Keratinocyte (primary cell): ENCODE results near the gene PPARD. TPM values are rescaled to one million over a fixed set of nuclear protein-coding genes. Genes with fewer than 3 reads are reported as not detected.
A peak's percentile ranks its signal among the peaks of the same experiment; 100 is the strongest.

Source experiments
- DNase-seq: peaks from one replicate; pipeline ENCODE4 v3.0.0-alpha.2; 2011; ENCODE audit warnings: low read depth, missing footprints, low spot score
- FAIRE-seq: peaks from 2 replicates; lab custom pipeline; 2011; peaks lifted over from hg19 to GRCh38; lab: Jason Lieb, UNC
- H2AFZ ChIP-seq: 2 replicates; pipeline ENCODE4 v1.6.0; 2012; ENCODE audit warnings: low read length, control low read depth, inconsistent platforms; ENCODE audit not compliant: control insufficient read depth
- H3K27ac ChIP-seq: 2 replicates; pipeline ENCODE4 v1.5.1; 2011; ENCODE audit warnings: low read length; ENCODE audit not compliant: control insufficient read depth, insufficient read depth
- H3K27me3 ChIP-seq: 3 replicates; pipeline ENCODE4 v1.6.0; 2011; ENCODE audit warnings: low read length; ENCODE audit not compliant: control insufficient read depth, insufficient read depth; ENCODE audit errors: extremely low read depth
- H3K36me3 ChIP-seq, 2 experiments: 2 replicates in 1 of 2; 3 replicates in 1 of 2; pipeline ENCODE4 v1.5.1; 2011; ENCODE audit warnings: low read length in 2 of 2, mild to moderate bottlenecking in 1 of 2; ENCODE audit not compliant: control insufficient read depth in 2 of 2, insufficient read depth in 2 of 2; ENCODE audit errors: extremely low read depth in 1 of 2
- H3K4me1 ChIP-seq: 3 replicates; pipeline ENCODE4 v1.5.1; 2011; ENCODE audit warnings: low read length; ENCODE audit not compliant: control insufficient read depth, insufficient read depth; ENCODE audit errors: extremely low read depth
- H3K4me2 ChIP-seq: 3 replicates; pipeline ENCODE4 v1.6.0; 2011; ENCODE audit warnings: low read depth, low read length; ENCODE audit not compliant: control insufficient read depth, insufficient read depth; ENCODE audit errors: extremely low read depth
- H3K4me3 ChIP-seq, 3 experiments: fragments of 200-600 bp in 1 of 3; sonication (generic) in 1 of 3; 2 replicates in 2 of 3; 3 replicates in 1 of 3; pipeline ENCODE4 v1.5.1; 2011 to 2016; ENCODE audit warnings: low read length in 3 of 3, mild to moderate bottlenecking in 3 of 3, control low read depth in 2 of 3, inconsistent platforms in 1 of 3, low read depth in 1 of 3, mixed read lengths in 1 of 3, mixed run types in 1 of 3, moderate library complexity in 1 of 3; ENCODE audit not compliant: control insufficient read depth in 2 of 3, insufficient read depth in 2 of 3; ENCODE audit errors: extremely low read depth in 1 of 3
- H3K79me2 ChIP-seq: 2 replicates; pipeline ENCODE4 v1.6.0; 2012; ENCODE audit warnings: low read length; ENCODE audit not compliant: control insufficient read depth, insufficient read depth
- H3K9ac ChIP-seq: 3 replicates; pipeline ENCODE4 v1.6.0; 2011; ENCODE audit warnings: low read length; ENCODE audit not compliant: control insufficient read depth, insufficient read depth; ENCODE audit errors: extremely low read depth
- H3K9me1 ChIP-seq: 3 replicates; pipeline ENCODE4 v1.6.0; 2011; ENCODE audit warnings: low read length; ENCODE audit not compliant: control insufficient read depth, insufficient read depth; ENCODE audit errors: extremely low read depth
- H3K9me3 ChIP-seq: 2 replicates; pipeline ENCODE4 v1.5.1; 2012; ENCODE audit warnings: low read depth, low read length; ENCODE audit not compliant: control insufficient read depth
- H4K20me1 ChIP-seq: 3 replicates; pipeline ENCODE4 v1.6.0; 2011; ENCODE audit warnings: low read length; ENCODE audit not compliant: control insufficient read depth, insufficient read depth; ENCODE audit errors: extremely low read depth
- EZH2 ChIP-seq: IDR thresholded peaks from one replicate; pipeline ENCODE4 v1.6.1; 2012; ENCODE audit warnings: inconsistent platforms, mild to moderate bottlenecking, low read length, moderate library complexity
- dilution Hi-C: fragments of 300-500 bp; cut with MboI; formaldehyde crosslinking; loops from one replicate; pipeline ENCODE4 v1.7.0; 2020; ENCODE audit warnings: low sequenced_read_pairs; ENCODE audit not compliant: extremely low pct_ligation_motif_present
- polyA plus RNA-seq, 5 experiments: library from polyadenylated mRNA; depleted of rRNA in 3 of 5; stranded (reverse) in 3 of 5; stranded (forward) in 1 of 5; unstranded in 1 of 5; fragments of >200 nt; gene quantifications; 1 replicate in 1 of 5; 2 replicates in 3 of 5; 3 replicates in 1 of 5; pipeline versions ENCODE4 v1.2.1 to v1.2.3, GENCODE V29; 2011 to 2012; ENCODE audit warnings: missing spikeins in 2 of 5, low read depth in 1 of 5, low replicate concordance in 1 of 5
- TF ChIP-seq, protein P1 (sequence below), 3 experiments: IDR thresholded peaks in 1 of 3; conservative IDR thresholded peaks in 1 of 3; optimal IDR thresholded peaks in 1 of 3; 2 replicates in 2 of 3; 3 replicates in 1 of 3; pipeline versions ENCODE3 to v1.5.1; 2011; ENCODE audit warnings: low read length in 3 of 3, mild to moderate bottlenecking in 3 of 3, moderate library complexity in 2 of 3, control low read depth in 1 of 3, inconsistent platforms in 1 of 3; ENCODE audit not compliant: insufficient read depth in 2 of 3; ENCODE audit errors: extremely low read depth in 1 of 3

The PPARD gene
- polyA plus RNA-seq, 1 donor (not counting 4 experiments of a cell fraction or from before 2014, with no cell fraction given), result 15.1 TPM

DNA sequence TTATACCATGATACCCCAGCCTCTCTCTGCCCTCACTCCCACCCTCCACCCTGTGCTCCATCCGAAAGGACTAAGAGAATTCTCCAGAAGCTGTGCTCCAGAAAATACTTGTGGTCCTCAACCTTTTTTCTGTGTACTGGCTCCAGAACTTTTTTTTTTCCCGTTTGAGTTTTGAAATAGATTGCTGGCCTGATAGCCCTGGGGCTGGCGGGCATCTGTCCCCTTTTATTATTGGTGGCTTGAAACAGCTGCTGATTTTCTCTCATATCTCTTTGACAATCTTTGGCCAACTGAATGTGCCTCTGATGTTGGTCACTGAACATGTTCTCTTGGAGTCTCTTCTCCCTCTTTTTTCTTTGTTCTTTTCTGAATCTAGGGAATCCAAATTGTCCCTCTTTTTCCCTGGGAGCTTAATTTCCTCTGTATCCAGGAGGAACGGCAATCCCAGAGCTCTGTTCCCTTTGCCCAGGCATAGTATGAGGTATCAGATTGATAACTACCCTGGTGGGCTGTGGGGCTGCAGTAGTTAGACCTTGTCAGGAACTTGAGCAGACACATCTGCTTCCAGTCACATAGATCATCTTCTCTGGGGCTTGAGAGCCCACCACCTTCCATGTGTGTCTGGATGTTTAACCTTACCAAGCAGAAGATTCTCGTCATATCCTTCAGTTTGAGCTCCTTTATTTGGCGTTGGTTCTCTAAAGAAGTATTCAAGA, 1.6 kb downstream of the PPARD start:
- TF ChIP-seq, protein P1, sequence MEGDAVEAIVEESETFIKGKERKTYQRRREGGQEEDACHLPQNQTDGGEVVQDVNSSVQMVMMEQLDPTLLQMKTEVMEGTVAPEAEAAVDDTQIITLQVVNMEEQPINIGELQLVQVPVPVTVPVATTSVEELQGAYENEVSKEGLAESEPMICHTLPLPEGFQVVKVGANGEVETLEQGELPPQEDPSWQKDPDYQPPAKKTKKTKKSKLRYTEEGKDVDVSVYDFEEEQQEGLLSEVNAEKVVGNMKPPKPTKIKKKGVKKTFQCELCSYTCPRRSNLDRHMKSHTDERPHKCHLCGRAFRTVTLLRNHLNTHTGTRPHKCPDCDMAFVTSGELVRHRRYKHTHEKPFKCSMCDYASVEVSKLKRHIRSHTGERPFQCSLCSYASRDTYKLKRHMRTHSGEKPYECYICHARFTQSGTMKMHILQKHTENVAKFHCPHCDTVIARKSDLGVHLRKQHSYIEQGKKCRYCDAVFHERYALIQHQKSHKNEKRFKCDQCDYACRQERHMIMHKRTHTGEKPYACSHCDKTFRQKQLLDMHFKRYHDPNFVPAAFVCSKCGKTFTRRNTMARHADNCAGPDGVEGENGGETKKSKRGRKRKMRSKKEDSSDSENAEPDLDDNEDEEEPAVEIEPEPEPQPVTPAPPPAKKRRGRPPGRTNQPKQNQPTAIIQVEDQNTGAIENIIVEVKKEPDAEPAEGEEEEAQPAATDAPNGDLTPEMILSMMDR (optimal IDR thresholded peaks at IDR 0.05 in 1 of 3, IDR thresholded peaks at IDR 0.05 in 1 of 3, conservative IDR thresholded peaks at IDR 0.05 in 1 of 3; ENCODE audit: extremely low read depth in 1 of 3, insufficient read depth in 2 of 3, low read length in 3 of 3), result no peak
- no peak for TF ChIP-seq EZH2
- H3K27ac ChIP-seq, result peak overlapping the region; percentile 82
- no peak for FAIRE-seq
- H3K36me3 ChIP-seq, result peaks cover 9 to 22% of the 10 kb centered on the region in 2 experiments
- peak overlapping the region; percentile 99 for H3K4me2 ChIP-seq
- H3K9me3 ChIP-seq, result no peaks in the 10 kb centered on the region
- peak overlapping the region; percentile 87 for H3K9ac ChIP-seq
- no peaks in the 10 kb centered on the region for H3K27me3 ChIP-seq
- H3K4me1 ChIP-seq, result peaks cover 20% of the 10 kb centered on the region
- peak overlapping the region; percentile 68 to 90 (median 81) for H3K4me3 ChIP-seq
- H3K9me1 ChIP-seq, result peaks cover 5% of the 10 kb centered on the region
- H2AFZ ChIP-seq, result no peak overlapping the region
- peaks cover 40% of the 10 kb centered on the region for H3K79me2 ChIP-seq
- no peaks in the 10 kb centered on the region for H4K20me1 ChIP-seq
- no peak for DNase-seq
- dilution Hi-C loops, result no loop called here

DNA sequence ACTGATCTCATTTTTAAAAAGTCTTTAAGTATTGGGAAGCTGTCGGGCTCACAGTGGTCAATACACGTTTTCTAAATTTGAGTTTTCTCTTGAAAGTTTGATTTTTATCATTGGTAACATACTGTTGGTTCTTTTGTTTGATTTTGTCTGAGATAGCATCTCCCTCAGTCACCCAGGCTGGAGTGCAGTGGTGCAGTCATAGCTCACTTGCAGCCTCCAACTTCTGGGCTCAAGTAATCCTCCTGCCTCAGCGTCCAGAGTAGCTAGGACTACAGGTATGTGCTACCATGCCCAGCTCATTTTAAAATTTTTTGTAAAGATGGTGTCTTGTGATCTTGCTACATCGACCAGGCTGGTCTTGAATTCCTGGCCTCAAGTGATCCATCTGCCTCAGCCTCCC, 9.1 kb downstream of the PPARD start:
- TF ChIP-seq EZH2, result no peak
- TF ChIP-seq, protein P1 (optimal IDR thresholded peaks at IDR 0.05 in 1 of 3, IDR thresholded peaks at IDR 0.05 in 1 of 3, conservative IDR thresholded peaks at IDR 0.05 in 1 of 3; ENCODE audit: extremely low read depth in 1 of 3, insufficient read depth in 2 of 3, low read length in 3 of 3), result no peak
- Histone ChIP-seq H3K4me1 (no peaks in the 10 kb centered on the region), H3K27ac (no peak overlapping the region), H3K9me3 (no peaks in the 10 kb centered on the region), H3K9ac (no peak overlapping the region), H3K79me2 (peaks cover 7% of the 10 kb centered on the region), H2AFZ (no peak overlapping the region), H3K27me3 (no peaks in the 10 kb centered on the region), H3K4me3 (no peak overlapping the region), H4K20me1 (no peaks in the 10 kb centered on the region), H3K9me1 (peaks cover 2% of the 10 kb centered on the region), H3K36me3 (peaks cover 28 to 29% of the 10 kb centered on the region in 2 experiments), H3K4me2 (no peak overlapping the region)
- dilution Hi-C loops, result no loop called here
- DNase-seq (no peak), FAIRE-seq (no peak)
